ENCODE measurements around the gene ABT1.

Gene ABT1

DNA sequence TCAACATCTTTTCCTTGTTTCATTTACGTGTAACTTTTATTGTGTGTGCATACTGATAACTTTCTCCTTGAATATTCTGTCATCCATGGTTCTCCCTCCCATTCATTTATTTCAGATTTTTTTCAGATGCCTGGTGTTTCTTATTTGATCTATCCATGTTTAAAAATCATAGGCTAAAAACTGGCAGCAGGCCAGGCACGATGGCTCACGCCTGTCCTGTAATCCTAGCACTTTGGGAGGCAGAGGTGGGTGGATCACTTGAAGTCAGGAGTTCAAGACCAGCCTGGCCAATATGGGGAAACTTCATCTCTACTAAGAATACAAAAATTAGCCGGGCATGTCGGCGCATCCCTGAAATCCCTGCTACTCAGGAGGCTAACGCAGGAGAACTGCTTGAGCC lies 31.1 kb downstream of the ABT1 start:
- TF ChIP-seq, protein P1, sequence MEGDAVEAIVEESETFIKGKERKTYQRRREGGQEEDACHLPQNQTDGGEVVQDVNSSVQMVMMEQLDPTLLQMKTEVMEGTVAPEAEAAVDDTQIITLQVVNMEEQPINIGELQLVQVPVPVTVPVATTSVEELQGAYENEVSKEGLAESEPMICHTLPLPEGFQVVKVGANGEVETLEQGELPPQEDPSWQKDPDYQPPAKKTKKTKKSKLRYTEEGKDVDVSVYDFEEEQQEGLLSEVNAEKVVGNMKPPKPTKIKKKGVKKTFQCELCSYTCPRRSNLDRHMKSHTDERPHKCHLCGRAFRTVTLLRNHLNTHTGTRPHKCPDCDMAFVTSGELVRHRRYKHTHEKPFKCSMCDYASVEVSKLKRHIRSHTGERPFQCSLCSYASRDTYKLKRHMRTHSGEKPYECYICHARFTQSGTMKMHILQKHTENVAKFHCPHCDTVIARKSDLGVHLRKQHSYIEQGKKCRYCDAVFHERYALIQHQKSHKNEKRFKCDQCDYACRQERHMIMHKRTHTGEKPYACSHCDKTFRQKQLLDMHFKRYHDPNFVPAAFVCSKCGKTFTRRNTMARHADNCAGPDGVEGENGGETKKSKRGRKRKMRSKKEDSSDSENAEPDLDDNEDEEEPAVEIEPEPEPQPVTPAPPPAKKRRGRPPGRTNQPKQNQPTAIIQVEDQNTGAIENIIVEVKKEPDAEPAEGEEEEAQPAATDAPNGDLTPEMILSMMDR (IDR thresholded peaks at IDR 0.05; ENCODE audit: control insufficient read depth, insufficient read depth, low read depth, low read length, missing control alignments): no peak
- no peak for DNase-seq (ENCODE audit: low read depth)
- H3K4me3 ChIP-seq (ENCODE audit: control insufficient read depth, low read depth, low read length): no peak overlapping the region

DNA sequence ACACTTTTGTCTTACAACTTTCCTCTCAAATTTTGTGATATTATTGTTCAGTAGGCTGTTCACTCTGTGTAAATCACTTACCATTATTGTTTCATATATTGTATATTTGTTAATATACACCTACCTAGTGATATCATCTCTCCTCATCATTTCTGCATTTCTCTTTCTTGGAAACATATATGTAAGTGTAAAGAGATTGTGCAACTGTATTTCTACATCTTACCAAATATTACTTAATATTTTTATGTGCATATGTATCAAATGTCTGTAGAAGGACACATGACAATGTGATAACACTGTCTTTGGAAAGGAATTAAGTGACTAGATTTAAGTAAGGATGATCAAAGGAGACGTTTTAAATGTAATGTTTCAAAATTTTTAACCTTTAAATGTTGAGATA lies 32.6 kb downstream of the ABT1 start:
- TF ChIP-seq, protein P1 (IDR thresholded peaks at IDR 0.05; ENCODE audit: control insufficient read depth, insufficient read depth, low read depth, low read length, missing control alignments): no peak
- DNase-seq (ENCODE audit: low read depth): no peak
- H3K4me3 ChIP-seq (ENCODE audit: control insufficient read depth, low read depth, low read length): no peak overlapping the region

DNA sequence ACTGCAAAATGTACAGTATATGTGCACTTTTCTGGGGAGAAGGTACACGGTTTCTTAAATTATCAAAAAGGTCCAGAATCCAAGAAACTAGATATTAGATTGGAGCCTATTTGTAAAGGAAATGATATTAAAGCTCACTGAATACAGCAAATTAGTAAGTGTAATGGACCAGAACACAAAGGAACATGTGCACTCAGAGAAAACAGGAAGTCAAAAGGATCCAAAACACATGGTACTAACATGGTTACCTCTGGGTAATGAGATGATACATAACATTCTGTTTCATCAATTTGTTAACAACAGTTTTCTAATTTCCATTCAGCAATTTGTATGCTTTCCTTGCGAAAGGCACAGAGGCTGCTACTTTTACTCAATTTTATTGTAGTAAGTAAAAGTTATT lies 44.1 kb downstream of the ABT1 start:
- TF ChIP-seq, protein P1 (IDR thresholded peaks at IDR 0.05; ENCODE audit: control insufficient read depth, insufficient read depth, low read depth, low read length, missing control alignments): no peak
- no peak for DNase-seq (ENCODE audit: low read depth)

DNA sequence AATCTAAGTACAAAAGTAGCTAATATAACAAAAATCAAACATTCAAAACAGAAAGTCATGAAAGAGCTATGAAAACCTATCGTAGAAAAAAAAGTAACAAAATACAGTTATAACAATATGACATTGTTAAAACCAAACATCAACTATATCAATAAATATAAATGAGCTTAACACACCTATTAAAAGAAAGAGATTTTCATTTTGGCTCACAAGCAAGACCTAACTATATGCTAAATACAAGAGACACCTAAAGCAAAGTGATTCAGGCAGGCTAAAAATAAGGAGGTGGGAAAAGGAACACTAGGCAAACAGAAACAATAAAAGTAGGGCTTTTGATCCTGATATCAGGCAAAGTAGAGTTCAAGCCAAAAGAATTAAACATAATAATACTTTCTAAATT lies 49.3 kb downstream of the ABT1 start:
- no peak for DNase-seq (ENCODE audit: low read depth)
- H3K4me3 ChIP-seq (ENCODE audit: control insufficient read depth, low read depth, low read length): no peak overlapping the region
- TF ChIP-seq, protein P1 (IDR thresholded peaks at IDR 0.05; ENCODE audit: control insufficient read depth, insufficient read depth, low read depth, low read length, missing control alignments): no peak

More for the DNA sequence above, 44.1 kb downstream of the ABT1 start:
- H3K4me3 ChIP-seq (ENCODE audit: control insufficient read depth, low read depth, low read length): no peak overlapping the region

Data from AG09309 (cell line).